Myocyte (in vitro differentiated cells): Measurements from ENCODE around the gene IGFN1. TPM values are rescaled to one million over a fixed set of nuclear protein-coding genes. Genes with fewer than 3 reads are reported as not detected.
"Not testable (repeated sequence)": the region's sequence is repeated elsewhere in the genome, so short reads cannot be mapped to it uniquely, and the experiment has no call there.

Experiments used
- DNase-seq: peaks from one replicate; pipeline ENCODE4 v3.0.0-alpha.2; 2012; ENCODE audit warnings: low read depth
- total RNA-seq: library from RNA; depleted of rRNA; stranded (reverse); fragments of >200 nt; gene quantifications from 2 replicates; pipeline ENCODE4 v1.2.3, GENCODE V29; 2014

Gene IGFN1
- total RNA-seq, 1 donor from 2014 or later, result 0.29 TPM

GRCh38 chr1:201163036-201163435 lies 27.6 kb upstream of the IGFN1 start:
- not testable (repeated sequence) for DNase-seq

- no peak for DNase-seq
These were observed 26.9 kb upstream of the IGFN1 start for GRCh38 chr1:201163707-201164106.

GRCh38 chr1:201164645-201165044 lies 26.0 kb upstream of the IGFN1 start:
- DNase-seq, result peak; percentile 46

- DNase-seq, result no peak
These were observed 23.3 kb upstream of the IGFN1 start for GRCh38 chr1:201167041-201167991.

GRCh38 chr1:201169203-201169602 lies 21.4 kb upstream of the IGFN1 start:
- no peak for DNase-seq

GRCh38 chr1:201169971-201170532 lies 20.6 kb upstream of the IGFN1 start:
- DNase-seq, result no peak

- DNase-seq, result peak; percentile 98
These were observed 20.0 kb upstream of the IGFN1 start for GRCh38 chr1:201170533-201171062.

GRCh38 chr1:201171063-201172036 lies 19.3 kb upstream of the IGFN1 start:
- DNase-seq, result peak; percentile 63

- DNase-seq, result peak; percentile 78
These were observed 18.3 kb upstream of the IGFN1 start for GRCh38 chr1:201172326-201172725.

- DNase-seq, result peak; percentile 81
These were observed 17.5 kb upstream of the IGFN1 start for GRCh38 chr1:201172999-201173610.

GRCh38 chr1:201173736-201174135 lies 16.9 kb upstream of the IGFN1 start:
- DNase-seq, result no peak

- DNase-seq, result no peak
These were observed 14.7 kb upstream of the IGFN1 start for GRCh38 chr1:201175820-201176500.

GRCh38 chr1:201176940-201177339 lies 13.7 kb upstream of the IGFN1 start:
- no peak for DNase-seq

GRCh38 chr1:201178718-201179117 lies 11.9 kb upstream of the IGFN1 start:
- no peak for DNase-seq

GRCh38 chr1:201180141-201180540 lies 10.5 kb upstream of the IGFN1 start:
- DNase-seq, result no peak

- peak; percentile 33 for DNase-seq
These were observed 9.7 kb upstream of the IGFN1 start for GRCh38 chr1:201180901-201181300.

- no peak for DNase-seq
These were observed 9.3 kb upstream of the IGFN1 start for GRCh38 chr1:201181323-201181722.

- DNase-seq, result no peak
These were observed 8.9 kb upstream of the IGFN1 start for GRCh38 chr1:201181726-201182125.

GRCh38 chr1:201183209-201183608 lies 7.4 kb upstream of the IGFN1 start:
- no peak for DNase-seq

- DNase-seq, result peak; percentile 82
These were observed 6.9 kb upstream of the IGFN1 start for GRCh38 chr1:201183753-201184152.
